H1 (cell line): ENCODE results near the gene WDR49. TPM values are rescaled to one million over a fixed set of nuclear protein-coding genes. Genes with fewer than 3 reads are reported as not detected.

Experiments used
- CTCF ChIA-PET: fragments of 300-600 bp; sonication (Branson Sonifier 250); formaldehyde crosslinking; loops from one replicate; lab custom pipeline; 2021; ENCODE audit not compliant: partially characterized antibody; lab: Charles Lee
- POLR2A ChIA-PET: fragments of 300-600 bp; sonication (Branson Sonifier 250); formaldehyde crosslinking; loops from one replicate; lab custom pipeline; 2021; ENCODE audit warnings: inconsistent platforms; ENCODE audit not compliant: partially characterized antibody; lab: Charles Lee
- DNase-seq, 2 experiments: peaks; one replicate each; pipeline versions ENCODE4 v3.0.0 to v3.0.0-alpha.2; 2010 to 2022; ENCODE audit warnings: low spot score in 2 of 2, low read depth in 1 of 2, mixed read lengths in 1 of 2
- FAIRE-seq: peaks from 2 replicates; lab custom pipeline; 2011; peaks lifted over from hg19 to GRCh38; lab: Jason Lieb, UNC
- H2AFZ ChIP-seq: 2 replicates; pipeline ENCODE4 v1.8.1; 2012; ENCODE audit warnings: low read length, inconsistent platforms
- H2AK5ac ChIP-seq: 2 replicates; pipeline ENCODE4 v1.6.1; 2013; ENCODE audit warnings: low read depth, low read length
- H2BK120ac ChIP-seq: replicated peaks from 2 replicates; pipeline ENCODE3; 2013; ENCODE audit warnings: low read depth, low read length, inconsistent platforms
- H2BK12ac ChIP-seq: 2 replicates; pipeline ENCODE4 v1.6.1; 2013; ENCODE audit warnings: low read depth, low read length
- H2BK15ac ChIP-seq: 2 replicates; pipeline ENCODE4 v1.6.1; 2013; ENCODE audit warnings: low read length
- H2BK20ac ChIP-seq: 2 replicates; pipeline ENCODE4 v1.6.1; 2013; ENCODE audit warnings: low read length
- H2BK5ac ChIP-seq: 2 replicates; pipeline ENCODE4 v1.6.1; 2013; ENCODE audit warnings: low read depth, low read length
- H3K14ac ChIP-seq: 2 replicates; pipeline ENCODE4 v1.6.1; 2013; ENCODE audit warnings: inconsistent platforms; ENCODE audit not compliant: insufficient read length
- H3K18ac ChIP-seq: 2 replicates; pipeline ENCODE4 v1.6.1; 2013; ENCODE audit warnings: low read length; ENCODE audit errors: extremely low read depth
- H3K23ac ChIP-seq: 2 replicates; pipeline ENCODE4 v1.6.1; 2013; ENCODE audit warnings: inconsistent platforms; ENCODE audit not compliant: insufficient read length
- H3K23me2 ChIP-seq: 2 replicates; pipeline ENCODE4 v1.6.1; 2013; ENCODE audit warnings: low read depth, low read length
- H3K27ac ChIP-seq: 2 replicates; pipeline ENCODE4 v1.6.1; 2011; ENCODE audit warnings: low read depth, low read length, inconsistent platforms
- H3K27me3 ChIP-seq, 4 experiments: replicated peaks in 1 of 4; 1 replicate in 1 of 4; 2 replicates in 3 of 4; pipeline versions ENCODE4 v1.6.1 to v1.8.1; 2011 to 2013; ENCODE audit warnings: low read length in 3 of 4, mild to moderate bottlenecking in 3 of 4, inconsistent platforms in 2 of 4, mixed read lengths in 2 of 4, moderate library complexity in 1 of 4; ENCODE audit not compliant: control insufficient read depth in 3 of 4, insufficient read depth in 3 of 4; ENCODE audit errors: extremely low read depth in 1 of 4
- H3K36me3 ChIP-seq, 4 experiments: 2 replicates each; pipeline versions ENCODE4 v1.6.1 to v1.8.1; 2011 to 2013; ENCODE audit warnings: mild to moderate bottlenecking in 4 of 4, low read length in 3 of 4, moderate library complexity in 2 of 4, control low read depth in 1 of 4, inconsistent platforms in 1 of 4; ENCODE audit not compliant: insufficient read depth in 4 of 4, control insufficient read depth in 2 of 4
- H3K4ac ChIP-seq: replicated peaks from 2 replicates; pipeline ENCODE3; 2013; ENCODE audit warnings: low read length, low read depth, mixed read lengths, inconsistent platforms; ENCODE audit not compliant: insufficient read length
- H3K4me1 ChIP-seq, 4 experiments: replicated peaks in 1 of 4; 1 replicate in 1 of 4; 2 replicates in 3 of 4; pipeline versions ENCODE4 v1.6.1 to v1.8.1; 2011 to 2013; ENCODE audit warnings: low read length in 3 of 4, inconsistent platforms in 2 of 4, mixed read lengths in 1 of 4; ENCODE audit not compliant: insufficient read depth in 4 of 4, control insufficient read depth in 3 of 4
- H3K4me2 ChIP-seq, 2 experiments: 2 replicates each; pipeline versions ENCODE4 v1.6.1 to v1.8.1; 2011 to 2013; ENCODE audit warnings: low read depth in 2 of 2, low read length in 2 of 2, control low read depth in 1 of 2, inconsistent platforms in 1 of 2, mild to moderate bottlenecking in 1 of 2; ENCODE audit not compliant: insufficient read depth in 1 of 2
- H3K4me3 ChIP-seq, 4 experiments: fragments of 200-600, 300-600 bp in 1 of 4; sonication (generic), shearing (Covaris generic), sonication (Bioruptor Twin) in 1 of 4; 2 replicates each; pipeline versions ENCODE4 v1.5.1 to v1.8.1; 2011 to 2016; ENCODE audit warnings: low read length in 4 of 4, low read depth in 3 of 4, control low read depth in 2 of 4, inconsistent platforms in 2 of 4, mild to moderate bottlenecking in 2 of 4, mixed read lengths in 1 of 4, moderate library complexity in 1 of 4; ENCODE audit not compliant: insufficient read depth in 2 of 4; ENCODE audit errors: extremely low read depth in 1 of 4
- H3K56ac ChIP-seq: replicated peaks from 2 replicates; pipeline ENCODE3; 2013; ENCODE audit warnings: low read depth, mild to moderate bottlenecking, mixed read lengths, low read length, inconsistent platforms; ENCODE audit not compliant: insufficient read length
- H3K79me1 ChIP-seq: 2 replicates; pipeline ENCODE4 v1.6.1; 2013; ENCODE audit warnings: low read depth, low read length, control low read depth
- H3K79me2 ChIP-seq, 2 experiments: 2 replicates each; pipeline versions ENCODE4 v1.6.1 to v1.8.1; 2012 to 2013; ENCODE audit warnings: low read length in 2 of 2, mild to moderate bottlenecking in 2 of 2, inconsistent platforms in 1 of 2; ENCODE audit not compliant: insufficient read depth in 2 of 2, control insufficient read depth in 1 of 2
- H3K9ac ChIP-seq, 4 experiments: replicated peaks in 1 of 4; 1 replicate in 1 of 4; 2 replicates in 3 of 4; pipeline versions ENCODE4 v1.6.1 to v1.8.1; 2011 to 2013; ENCODE audit warnings: low read depth in 3 of 4, low read length in 3 of 4, control low read depth in 2 of 4, mild to moderate bottlenecking in 2 of 4, moderate library complexity in 2 of 4, inconsistent platforms in 1 of 4; ENCODE audit errors: extremely low read depth in 1 of 4
- H3K9me3 ChIP-seq, 2 experiments: 2 replicates each; pipeline versions ENCODE4 v1.6.1 to v1.8.1; 2012 to 2013; ENCODE audit warnings: mild to moderate bottlenecking in 2 of 2, moderate library complexity in 2 of 2, control low read depth in 1 of 2, inconsistent platforms in 1 of 2, low read depth in 1 of 2, low read length in 1 of 2, mixed read lengths in 1 of 2; ENCODE audit not compliant: insufficient read depth in 2 of 2
- H4K20me1 ChIP-seq, 2 experiments: replicated peaks in 1 of 2; 2 replicates each; pipeline versions ENCODE3 to v1.8.1; 2011 to 2013; ENCODE audit warnings: inconsistent platforms in 2 of 2, low read length in 2 of 2, mild to moderate bottlenecking in 1 of 2; ENCODE audit not compliant: insufficient read depth in 2 of 2, control insufficient read depth in 1 of 2
- H4K5ac ChIP-seq: 2 replicates; pipeline ENCODE4 v1.6.1; 2013; ENCODE audit warnings: low read length, low read depth, mixed read lengths, inconsistent platforms; ENCODE audit not compliant: insufficient read length
- H4K8ac ChIP-seq: 2 replicates; pipeline ENCODE4 v1.8.0; 2013; ENCODE audit warnings: mild to moderate bottlenecking, moderate library complexity, low read length, inconsistent platforms; ENCODE audit not compliant: insufficient read depth; ENCODE audit errors: extremely low read depth
- H4K91ac ChIP-seq: replicated peaks from 2 replicates; pipeline ENCODE3; 2013; ENCODE audit warnings: low read length, mixed read lengths, inconsistent platforms; ENCODE audit not compliant: insufficient read length
- FOSL1 ChIP-seq: IDR thresholded peaks from 2 replicates; pipeline ENCODE4 v1.6.1; 2011; ENCODE audit warnings: mild to moderate bottlenecking, low read depth, low read length, moderate library complexity; ENCODE audit not compliant: insufficient read depth
- GABPA ChIP-seq: IDR thresholded peaks from 2 replicates; pipeline ENCODE4 v1.6.1; 2011; ENCODE audit warnings: mild to moderate bottlenecking, low read length, moderate library complexity, borderline replicate concordance; ENCODE audit not compliant: insufficient read depth
- HDAC6 ChIP-seq: IDR thresholded peaks from one replicate; pipeline ENCODE4 v1.7.1; 2012; ENCODE audit warnings: low read depth, mild to moderate bottlenecking, inconsistent platforms, low read length, moderate library complexity
- KDM4A ChIP-seq: IDR thresholded peaks from one replicate; pipeline ENCODE4 v1.7.1; 2012; ENCODE audit warnings: low read depth, mild to moderate bottlenecking, moderate library complexity, low read length, inconsistent platforms; ENCODE audit not compliant: severe bottlenecking
- POLR2AphosphoS5 ChIP-seq: IDR thresholded peaks from 2 replicates; pipeline ENCODE4 v1.6.1; 2011; ENCODE audit warnings: low read depth, low read length
- POU5F1 ChIP-seq: IDR thresholded peaks from 2 replicates; pipeline ENCODE4 v1.6.1; 2011; ENCODE audit warnings: low read depth, mild to moderate bottlenecking, low read length, moderate library complexity
- USF2 ChIP-seq: IDR thresholded peaks from 2 replicates; pipeline ENCODE4 v1.6.1; 2011; ENCODE audit warnings: low read length, improper control_type of control experiment
- WGBS, 2 experiments: shearing (Covaris generic) in 1 of 2; methylation state at CpG; one replicate each; pipeline versions ENCODE4 v1.1.6 to v1.1.7; 2013 to 2015; ENCODE audit warnings: low lambda C conversion rate in 2 of 2, mixed read lengths in 2 of 2, inconsistent platforms in 1 of 2, low coverage in 1 of 2, missing lambda C conversion rate in 1 of 2; ENCODE audit not compliant: insufficient replicate concordance in 2 of 2, insufficient coverage in 1 of 2, insufficient read length in 1 of 2; ENCODE audit errors: extremely low coverage in 1 of 2, missing lambda C conversion rate in 1 of 2; 5-methylcytosine and 5-hydroxymethylcytosine counted together
- polyA plus RNA-seq, 7 experiments: library from polyadenylated mRNA; depleted of rRNA in 3 of 7; stranded (reverse) in 5 of 7; unstranded in 2 of 7; fragments of >200 nt in 5 of 7; fragments of 200-250 nt in 2 of 7; gene quantifications; 1 replicate in 5 of 7; 2 replicates in 1 of 7; 4 replicates in 1 of 7; pipeline versions ENCODE4 v1.2.1 to v1.2.3, GENCODE V29; 2011 to 2013; ENCODE audit warnings: missing spikeins in 2 of 7, mixed read lengths in 2 of 7
- total RNA-seq: library from RNA; stranded (reverse); fragmentation: NEBNext Ultra II Directional; extraction: Animal tissue kit (Norgen Biotek cat#: 25700); gene quantifications from 2 replicates; pipeline ENCODE4 v1.2.1, GENCODE V29; 2021

The WDR49 gene
- total and polyA plus RNA-seq, 2 of the 8 experiments (the other 6 are each of a cell fraction or from before 2014, with no cell fraction given): 0.50 to 1.7 TPM

- Histone ChIP-seq H2BK12ac (no peak overlapping the region), H3K4me1 (peaks cover 0 to 17% (median 1%) of the 10 kb centered on the region in 4 experiments; a peak in 3 of 7 replicates), H3K23ac (no peak overlapping the region), H3K9ac (no peak overlapping the region), H3K14ac (no peak overlapping the region), H2AFZ (no peak overlapping the region), H3K79me1 (no peaks in the 10 kb centered on the region), H2AK5ac (no peak overlapping the region), H3K23me2 (no peaks in the 10 kb centered on the region), H4K8ac (no peak overlapping the region), H3K27me3 (no peaks in the 10 kb centered on the region)
- WGBS, 2 experiments: 83% methylated on average over 1 of the region's 1 CpG; no CpG with 5 or more reads in 1 of the 2 experiments
- CTCF ChIA-PET: interaction anchor here (1.1 to 1.5 kb wide), 2 partner anchors 12 to 43 kb away, joined by 3 to 4 read pairs; no protein-coding TSS in a partner anchor
- no peak for FAIRE-seq
- DNase-seq: no peak
- TF ChIP-seq USF2: no peak
- no peak for TF ChIP-seq GABPA
- TF ChIP-seq POLR2AphosphoS5: no peak
- TF ChIP-seq HDAC6: no peak
- TF ChIP-seq KDM4A: no peak
- TF ChIP-seq FOSL1: no peak
- TF ChIP-seq POU5F1: no peak
- TF ChIP-seq, all 59 proteins: peak for 0
- Histone ChIP-seq H3K9me3 (no peaks in the 10 kb centered on the region), H3K4ac (no peak overlapping the region), H3K4me2 (no peak overlapping the region), H2BK20ac (no peak overlapping the region), H3K18ac (no peak overlapping the region), H2BK120ac (no peak overlapping the region), H3K36me3 (no peaks in the 10 kb centered on the region), H2BK5ac (no peak overlapping the region), H4K20me1 (no peaks in the 10 kb centered on the region), H3K56ac (no peak overlapping the region), H4K5ac (no peak overlapping the region), H3K27ac (no peak overlapping the region), H3K4me3 (no peak overlapping the region), H2BK15ac (no peak overlapping the region), H3K79me2 (no peaks in the 10 kb centered on the region), H4K91ac (no peak overlapping the region)
- POLR2A ChIA-PET: no interaction called here
These were observed 202.5 kb downstream of the WDR49 start for GRCh38 chr3:167451282-167451681.
